MM.1S (cell line): ENCODE data around the gene ECEL1.

Experiments used
- DNase-seq: peaks from one replicate; pipeline ENCODE4 v3.0.0-alpha.2; 2015
- H2AFZ ChIP-seq: fragments of 300-600 bp; sonication (generic); 2 replicates; pipeline ENCODE4 v1.6.0; 2016; ENCODE audit warnings: antibody characterized with exemption, low read length
- H3F3A ChIP-seq: fragments of 300-600 bp; sonication (generic); 2 replicates; pipeline ENCODE4 v1.6.1; 2016; ENCODE audit warnings: mild to moderate bottlenecking, antibody characterized with exemption, low read length, moderate library complexity, mixed read lengths; ENCODE audit not compliant: insufficient read depth
- H3K27ac ChIP-seq: fragments of 300-600 bp; sonication (generic); 2 replicates; pipeline ENCODE4 v1.5.1; 2016; ENCODE audit warnings: mild to moderate bottlenecking, low read length
- H3K27me3 ChIP-seq: fragments of 300-600 bp; sonication (generic); replicated peaks from 2 replicates; pipeline ENCODE4 v1.6.0; 2016; ENCODE audit warnings: low read length; ENCODE audit not compliant: insufficient read depth
- H3K36me3 ChIP-seq: fragments of 300-600 bp; sonication (generic); replicated peaks from 2 replicates; pipeline ENCODE4 v1.6.1; 2016; ENCODE audit warnings: mild to moderate bottlenecking, low read length, mixed read lengths; ENCODE audit not compliant: insufficient read depth
- H3K4me1 ChIP-seq: fragments of 300-600 bp; sonication (generic); 2 replicates; pipeline ENCODE4 v1.6.1; 2016; ENCODE audit warnings: low read length, mixed read lengths
- H3K4me2 ChIP-seq: fragments of 300-600 bp; sonication (generic); 2 replicates; pipeline ENCODE4 v1.6.0; 2016; ENCODE audit warnings: low read depth, low read length
- H3K4me3 ChIP-seq: fragments of 300-600 bp; sonication (generic); 2 replicates; pipeline ENCODE4 v1.5.1; 2016; ENCODE audit warnings: low read length, mixed read lengths
- H3K79me2 ChIP-seq: fragments of 300-600 bp; sonication (generic); 2 replicates; pipeline ENCODE4 v1.6.1; 2016; ENCODE audit warnings: mixed run types, low read length, mixed read lengths
- H3K9ac ChIP-seq: fragments of 300-600 bp; sonication (generic); 2 replicates; pipeline ENCODE4 v1.6.1; 2016; ENCODE audit warnings: low read length, mixed read lengths
- H3K9me2 ChIP-seq: fragments of 300-600 bp; sonication (generic); replicated peaks from 2 replicates; pipeline ENCODE4 v1.6.1; 2016; ENCODE audit warnings: mild to moderate bottlenecking, low read length, mixed read lengths; ENCODE audit not compliant: insufficient read depth
- H3K9me3 ChIP-seq: fragments of 300-600 bp; sonication (generic); replicated peaks from 2 replicates; pipeline ENCODE4 v1.6.1; 2016; ENCODE audit warnings: mild to moderate bottlenecking, low read length, mixed read lengths; ENCODE audit not compliant: insufficient read depth
- H4K20me1 ChIP-seq: fragments of 300-600 bp; sonication (generic); 2 replicates; pipeline ENCODE4 v1.6.1; 2016; ENCODE audit warnings: mild to moderate bottlenecking, low read length, moderate library complexity, mixed read lengths; ENCODE audit not compliant: insufficient read depth
- EZH2 ChIP-seq: fragments of 300-600 bp; sonication (generic); optimal IDR thresholded peaks from 2 replicates; pipeline ENCODE3; 2017; ENCODE audit warnings: low read depth, mild to moderate bottlenecking, antibody characterized with exemption, low read length, mixed read lengths
- EZH2phosphoT487 ChIP-seq: fragments of 300-600 bp; sonication (generic); IDR thresholded peaks from 2 replicates; pipeline ENCODE4 v1.6.1; 2018; ENCODE audit warnings: antibody characterized with exemption, low read length
- TF ChIP-seq, protein P1 (sequence below): fragments of 300-600 bp; sonication (generic); IDR thresholded peaks from 2 replicates; pipeline ENCODE4 v1.5.1; 2016; ENCODE audit warnings: antibody characterized with exemption, low read length, mixed read lengths

Gene ECEL1

DNA sequence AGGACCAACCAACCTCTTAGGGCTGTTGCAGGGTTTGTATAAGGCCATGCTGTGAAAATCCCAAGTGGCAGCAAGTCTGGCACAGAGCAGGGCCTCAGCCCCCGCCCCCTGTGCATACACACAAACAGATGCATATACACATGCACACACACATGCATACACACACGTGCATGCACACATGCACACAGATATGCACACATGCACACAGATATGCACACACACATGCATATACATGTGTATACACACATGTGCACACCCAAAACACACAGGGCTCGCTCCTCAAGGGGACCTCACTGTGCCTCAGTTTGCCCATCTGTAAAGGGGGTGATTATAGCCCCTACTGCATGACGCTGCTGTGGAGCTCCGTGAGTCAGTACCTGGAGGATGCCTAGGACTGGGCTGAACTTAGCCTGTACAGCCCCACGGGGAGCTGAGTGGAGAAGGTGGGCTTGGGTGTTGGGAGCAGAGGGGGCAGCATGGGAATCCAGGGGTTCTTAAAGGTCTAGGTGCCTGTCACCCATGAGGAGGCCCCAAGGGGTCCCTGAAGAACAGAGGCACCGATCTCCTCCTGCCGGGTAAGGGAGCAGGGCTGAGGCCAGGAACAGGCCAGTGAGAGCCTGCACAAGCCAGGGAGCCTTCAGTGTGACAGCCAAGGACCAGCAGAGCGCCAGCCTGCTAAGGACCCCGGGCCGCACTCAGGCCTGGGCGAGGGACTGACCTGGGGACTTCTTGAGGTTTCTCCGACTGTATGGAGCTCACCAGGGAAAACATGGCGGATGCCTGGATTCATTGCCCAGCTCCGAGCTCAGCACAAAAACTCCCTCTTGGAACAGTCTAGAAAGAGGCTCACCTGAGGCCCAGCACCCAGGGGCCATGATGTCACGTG is 55.7 kb downstream of the ECEL1 start:
- H3K9me2 ChIP-seq, result no peaks in the 10 kb centered on the region

More for the DNA sequence above, 55.7 kb downstream of the ECEL1 start:
- no peaks in the 10 kb centered on the region for H3K4me1 ChIP-seq
- no peaks in the 10 kb centered on the region for H3K36me3 ChIP-seq
- H3K79me2 ChIP-seq, result no peaks in the 10 kb centered on the region
- no peaks in the 10 kb centered on the region for H3K27me3 ChIP-seq
- no peak overlapping the region for H3K27ac ChIP-seq
- no peak overlapping the region for H3K9ac ChIP-seq
- TF ChIP-seq EZH2phosphoT487, result no peak
- TF ChIP-seq EZH2, result no peak
- TF ChIP-seq, protein P1, sequence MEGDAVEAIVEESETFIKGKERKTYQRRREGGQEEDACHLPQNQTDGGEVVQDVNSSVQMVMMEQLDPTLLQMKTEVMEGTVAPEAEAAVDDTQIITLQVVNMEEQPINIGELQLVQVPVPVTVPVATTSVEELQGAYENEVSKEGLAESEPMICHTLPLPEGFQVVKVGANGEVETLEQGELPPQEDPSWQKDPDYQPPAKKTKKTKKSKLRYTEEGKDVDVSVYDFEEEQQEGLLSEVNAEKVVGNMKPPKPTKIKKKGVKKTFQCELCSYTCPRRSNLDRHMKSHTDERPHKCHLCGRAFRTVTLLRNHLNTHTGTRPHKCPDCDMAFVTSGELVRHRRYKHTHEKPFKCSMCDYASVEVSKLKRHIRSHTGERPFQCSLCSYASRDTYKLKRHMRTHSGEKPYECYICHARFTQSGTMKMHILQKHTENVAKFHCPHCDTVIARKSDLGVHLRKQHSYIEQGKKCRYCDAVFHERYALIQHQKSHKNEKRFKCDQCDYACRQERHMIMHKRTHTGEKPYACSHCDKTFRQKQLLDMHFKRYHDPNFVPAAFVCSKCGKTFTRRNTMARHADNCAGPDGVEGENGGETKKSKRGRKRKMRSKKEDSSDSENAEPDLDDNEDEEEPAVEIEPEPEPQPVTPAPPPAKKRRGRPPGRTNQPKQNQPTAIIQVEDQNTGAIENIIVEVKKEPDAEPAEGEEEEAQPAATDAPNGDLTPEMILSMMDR, result no peak
- DNase-seq, result no peak
- no peak overlapping the region for H3K4me2 ChIP-seq
- no peaks in the 10 kb centered on the region for H3F3A ChIP-seq
- no peak overlapping the region for H2AFZ ChIP-seq
- H4K20me1 ChIP-seq, result no peaks in the 10 kb centered on the region
- H3K4me3 ChIP-seq, result no peak overlapping the region
- no peaks in the 10 kb centered on the region for H3K9me3 ChIP-seq
